Hepatocyte (in vitro differentiated cells): ENCODE measurements around the gene EPC1. TPM values are rescaled to one million over a fixed set of nuclear protein-coding genes. Genes with fewer than 3 reads are reported as not detected.

Experiments used
- DNase-seq: peaks from one replicate; pipeline ENCODE4 v3.0.0-alpha.2; 2016; ENCODE audit warnings: low spot score
- H2AFZ ChIP-seq: fragments of 200-600 bp; sonication (generic); 2 replicates; pipeline ENCODE4 v1.6.0; 2016; ENCODE audit warnings: antibody characterized with exemption, mild to moderate bottlenecking
- H3K27ac ChIP-seq: fragments of 200-600 bp; sonication (generic); 2 replicates; pipeline ENCODE4 v1.5.1; 2016; ENCODE audit warnings: mild to moderate bottlenecking
- H3K27me3 ChIP-seq: fragments of 200-600 bp; sonication (generic); 2 replicates; pipeline ENCODE4 v1.6.1; 2016
- H3K36me3 ChIP-seq: fragments of 200-600 bp; sonication (generic); replicated peaks from 2 replicates; pipeline ENCODE4 v1.5.1; 2016; ENCODE audit warnings: low read depth; ENCODE audit not compliant: insufficient read depth
- H3K4me1 ChIP-seq: fragments of 200-600 bp; sonication (generic); 2 replicates; pipeline ENCODE4 v1.5.1; 2016; ENCODE audit warnings: mild to moderate bottlenecking, moderate library complexity; ENCODE audit not compliant: insufficient read depth
- H3K4me2 ChIP-seq: fragments of 200-600 bp; sonication (generic); 2 replicates; pipeline ENCODE4 v1.6.0; 2016
- H3K4me3 ChIP-seq: fragments of 200-600 bp; sonication (generic); 2 replicates; pipeline ENCODE4 v1.5.1; 2016; ENCODE audit warnings: mild to moderate bottlenecking
- H3K79me2 ChIP-seq: fragments of 200-600 bp; sonication (generic); 2 replicates; pipeline ENCODE4 v1.6.0; 2017; ENCODE audit warnings: mild to moderate bottlenecking
- H3K9me2 ChIP-seq: fragments of 200-600 bp; sonication (generic); replicated peaks from 2 replicates; pipeline ENCODE4 v1.6.0; 2017; ENCODE audit warnings: mild to moderate bottlenecking; ENCODE audit not compliant: insufficient read depth
- H3K9me3 ChIP-seq: fragments of 200-600 bp; sonication (generic); 2 replicates; pipeline ENCODE4 v1.5.1; 2016; ENCODE audit warnings: low read depth, mild to moderate bottlenecking
- H4K20me1 ChIP-seq: fragments of 200-600 bp; sonication (generic); 2 replicates; pipeline ENCODE4 v1.6.0; 2016; ENCODE audit warnings: mild to moderate bottlenecking; ENCODE audit not compliant: insufficient read depth, poor library complexity, severe bottlenecking
- CTCF ChIP-seq: fragments of 200-600 bp; sonication (generic); IDR thresholded peaks from 2 replicates; pipeline ENCODE4 v1.5.1; 2016; ENCODE audit warnings: antibody characterized with exemption, mild to moderate bottlenecking; ENCODE audit not compliant: poor library complexity
- EZH2 ChIP-seq: fragments of 200-600 bp; sonication (generic); IDR thresholded peaks from 2 replicates; pipeline ENCODE4 v1.6.1; 2016; ENCODE audit warnings: antibody characterized with exemption, mild to moderate bottlenecking, borderline replicate concordance
- EZH2phosphoT487 ChIP-seq: fragments of 200-600 bp; sonication (generic); IDR thresholded peaks from one replicate; pipeline ENCODE4 v1.6.1; 2018; ENCODE audit warnings: antibody characterized with exemption, mild to moderate bottlenecking, low read depth, moderate library complexity; ENCODE audit not compliant: unreplicated experiment, severe bottlenecking
- WGBS: methylation state at CpG from one replicate; pipeline ENCODE4 v1.1.6; 2016; ENCODE audit warnings: low lambda C conversion rate; ENCODE audit errors: missing lambda C conversion rate; 5-methylcytosine and 5-hydroxymethylcytosine counted together
- polyA plus RNA-seq: library from polyadenylated mRNA; unstranded; fragments of >200 nt; fragmentation: Nextera tagmentation; extraction: Ambion mirVana; gene quantifications from 2 replicates; pipeline ENCODE4 v1.2.1, GENCODE V29; 2016
- total RNA-seq: library from RNA; depleted of rRNA; stranded (reverse); fragments of >200 nt; gene quantifications from 2 replicates; pipeline ENCODE4 v1.2.3, GENCODE V29; 2014

Gene EPC1
- total and polyA plus RNA-seq, 2 experiments from 2014 or later, result 19.4 to 36.3 TPM

DNA sequence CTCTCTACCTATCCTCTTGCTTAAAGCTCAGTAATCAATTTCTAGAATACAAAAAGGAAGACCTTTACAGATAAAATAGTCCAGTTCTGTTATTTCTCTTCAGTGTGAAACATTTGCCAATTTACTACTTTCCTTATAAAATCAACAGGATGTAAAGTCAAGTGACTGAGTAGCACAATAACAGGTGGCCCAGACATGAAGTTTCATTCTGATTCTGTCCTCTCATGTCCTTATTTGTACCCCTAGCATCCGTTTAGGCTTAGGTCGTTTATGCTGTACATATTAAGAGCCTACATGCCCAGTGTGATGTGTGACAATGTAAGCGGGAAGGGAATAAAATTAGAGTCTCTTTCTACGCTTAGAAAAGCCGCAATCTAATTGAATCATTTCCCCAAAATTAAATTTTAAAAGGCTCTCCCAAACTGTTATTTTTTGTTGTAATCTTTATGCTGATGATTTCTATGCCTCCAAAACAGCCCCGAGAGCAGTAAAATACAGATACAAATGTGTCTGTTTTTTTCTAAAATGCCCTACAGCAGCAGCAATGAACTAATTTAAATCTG lies 29.1 kb downstream of the EPC1 start:
- H3K27ac ChIP-seq, result no peak overlapping the region
- H4K20me1 ChIP-seq, result peaks cover 99% of the 10 kb centered on the region
- 89% methylated on average over 6 of the region's 6 CpGs for WGBS

DNA sequence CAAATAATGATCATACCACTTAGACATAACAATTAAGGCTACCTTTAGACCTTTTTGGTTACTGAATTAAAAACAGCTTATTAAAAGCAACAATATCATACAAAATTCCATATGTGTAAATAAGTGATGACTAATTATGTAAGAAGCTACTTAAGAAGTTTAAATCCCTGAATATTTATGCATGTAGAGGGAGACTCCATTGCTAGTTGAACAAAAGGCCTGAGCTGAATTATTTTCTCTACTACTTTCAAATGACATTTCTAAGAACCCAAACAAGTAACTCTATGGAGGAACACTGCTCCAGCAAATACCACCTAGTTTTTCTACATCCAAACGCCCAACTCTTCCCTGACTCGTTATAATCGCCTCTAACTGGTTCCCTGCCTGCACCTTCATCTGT lies 31.5 kb downstream of the EPC1 start:
- H3K4me1 ChIP-seq, result no peaks in the 10 kb centered on the region
- TF ChIP-seq EZH2 (no peak), CTCF (no peak), EZH2phosphoT487 (no peak)
- H3K79me2 ChIP-seq, result peaks cover 100% of the 10 kb centered on the region
- no peak overlapping the region for H3K27ac ChIP-seq
- H3K9me2 ChIP-seq, result no peaks in the 10 kb centered on the region
- no peak overlapping the region for H2AFZ ChIP-seq
- no peaks in the 10 kb centered on the region for H3K36me3 ChIP-seq
- H3K4me2 ChIP-seq, result no peak overlapping the region
- no peaks in the 10 kb centered on the region for H3K27me3 ChIP-seq
- no peak for DNase-seq
- 80% methylated on average over 3 of the region's 3 CpGs for WGBS
- no peak overlapping the region for H3K4me3 ChIP-seq
- no peaks in the 10 kb centered on the region for H3K9me3 ChIP-seq
- peaks cover 96% of the 10 kb centered on the region for H4K20me1 ChIP-seq

More for the DNA sequence above, 29.1 kb downstream of the EPC1 start:
- Histone ChIP-seq H3K79me2 (peaks cover 100% of the 10 kb centered on the region), H3K27me3 (no peaks in the 10 kb centered on the region), H3K36me3 (no peaks in the 10 kb centered on the region), H3K4me3 (no peak overlapping the region), H3K4me2 (no peak overlapping the region), H3K9me2 (no peaks in the 10 kb centered on the region), H2AFZ (no peak overlapping the region), H3K9me3 (no peaks in the 10 kb centered on the region), H3K4me1 (no peaks in the 10 kb centered on the region)
- TF ChIP-seq EZH2, result no peak
- no peak for TF ChIP-seq CTCF
- TF ChIP-seq EZH2phosphoT487, result no peak
- DNase-seq, result no peak

GRCh38 chr10:32314588-32314987 lies 32.4 kb downstream of the EPC1 start:
- H4K20me1 ChIP-seq, result peaks cover 96% of the 10 kb centered on the region

More at GRCh38 chr10:32314588-32314987, 32.4 kb downstream of the EPC1 start:
- Histone ChIP-seq H3K79me2 (peaks cover 100% of the 10 kb centered on the region), H2AFZ (no peak overlapping the region), H3K9me3 (no peaks in the 10 kb centered on the region), H3K36me3 (no peaks in the 10 kb centered on the region), H3K4me2 (no peak overlapping the region), H3K4me3 (no peak overlapping the region), H3K27ac (no peak overlapping the region), H3K27me3 (no peaks in the 10 kb centered on the region), H3K9me2 (no peaks in the 10 kb centered on the region), H3K4me1 (no peaks in the 10 kb centered on the region)
- 100% methylated on average over 2 of the region's 2 CpGs for WGBS
- TF ChIP-seq EZH2phosphoT487 (no peak), CTCF (no peak), EZH2 (no peak)
- DNase-seq, result no peak
